Inflammatory macrophage treated with lipopolysaccharide for 4 hours (primary cell): Measurements from ENCODE around the gene TTC31.

Experiments
- DNase-seq: peaks from one replicate; pipeline ENCODE4 v3.0.0-alpha.2; 2020

TTC31 gene

GRCh38 chr2:74527741-74528140 lies 44.9 kb downstream of the TTC31 start:
- no peak for DNase-seq

GRCh38 chr2:74528600-74529356 lies 45.9 kb downstream of the TTC31 start:
- DNase-seq, result no peak

GRCh38 chr2:74529357-74530238 lies 46.7 kb downstream of the TTC31 start, which contains the start of the genes AUP1 and HTRA2:
Gene AUP1 (minus strand): TSS chr2:74529706. CDS start chr2:74529629, 77 bp downstream.
Gene HTRA2 (plus strand): TSS chr2:74529933. CDS start chr2:74530007, 74 bp downstream.
- peak; percentile 99 for DNase-seq

- peak; percentile 51 for DNase-seq
Measured at GRCh38 chr2:74530239-74531187, 47.6 kb downstream of the TTC31 start.

- DNase-seq, result no peak
Measured at GRCh38 chr2:74531666-74532065, 48.8 kb downstream of the TTC31 start.

- DNase-seq, result peak; percentile 66
Measured at GRCh38 chr2:74532222-74532621, 49.3 kb downstream of the TTC31 start.

GRCh38 chr2:74533464-74533863 lies 50.6 kb downstream of the TTC31 start:
- no peak for DNase-seq

GRCh38 chr2:74534411-74534810 lies 51.5 kb downstream of the TTC31 start:
- no peak for DNase-seq

GRCh38 chr2:74535440-74535965 lies 52.6 kb downstream of the TTC31 start:
- no peak for DNase-seq

- DNase-seq, result no peak
Measured at GRCh38 chr2:74536166-74536950, 53.5 kb downstream of the TTC31 start.

GRCh38 chr2:74537140-74537539 lies 54.3 kb downstream of the TTC31 start:
- no peak for DNase-seq

- DNase-seq, result no peak
Measured at GRCh38 chr2:74538881-74539339, 56.0 kb downstream of the TTC31 start.

GRCh38 chr2:74540291-74540690 lies 57.4 kb downstream of the TTC31 start:
- DNase-seq, result no peak

GRCh38 chr2:74542978-74543377 lies 60.1 kb downstream of the TTC31 start:
- DNase-seq, result no peak
